Mesenchymal stem cell (in vitro differentiated cells and primary cell): ENCODE measurements around the gene RHBDF1.

Experiments used
- DNase-seq: peaks from one replicate; pipeline ENCODE4 v3.0.0-alpha.2; 2013
- H2AFZ ChIP-seq: one replicate; pipeline ENCODE4 v1.6.1; 2013; ENCODE audit warnings: low read depth, mild to moderate bottlenecking, control low read depth, inconsistent platforms, low read length, moderate library complexity
- H2AK5ac ChIP-seq: 2 replicates; pipeline ENCODE4 v1.6.1; 2013; ENCODE audit warnings: low read length, moderate library complexity, mild to moderate bottlenecking, inconsistent platforms; ENCODE audit not compliant: severe bottlenecking
- H2BK120ac ChIP-seq: one replicate; pipeline ENCODE4 v1.6.1; 2013; ENCODE audit warnings: low read depth, mild to moderate bottlenecking, inconsistent platforms, low read length, moderate library complexity
- H2BK12ac ChIP-seq, 2 experiments: one replicate each; pipeline ENCODE4 v1.6.1; 2013; ENCODE audit warnings: inconsistent platforms in 2 of 2, low read length in 2 of 2, mild to moderate bottlenecking in 2 of 2, moderate library complexity in 2 of 2, control low read depth in 1 of 2
- H2BK15ac ChIP-seq: one replicate; pipeline ENCODE4 v1.6.1; 2013; ENCODE audit warnings: mild to moderate bottlenecking, low read depth, inconsistent platforms; ENCODE audit not compliant: poor library complexity, severe bottlenecking
- H2BK5ac ChIP-seq: 2 replicates; pipeline ENCODE4 v1.6.1; 2013; ENCODE audit warnings: low read depth, mild to moderate bottlenecking, low read length, control low read depth, inconsistent platforms; ENCODE audit not compliant: poor library complexity, severe bottlenecking
- H3K14ac ChIP-seq, 2 experiments: one replicate each; pipeline ENCODE4 v1.6.1; 2013; ENCODE audit warnings: inconsistent platforms in 2 of 2, low read length in 2 of 2, control low read depth in 1 of 2, mild to moderate bottlenecking in 1 of 2, moderate library complexity in 1 of 2
- H3K18ac ChIP-seq, 2 experiments: one replicate each; pipeline ENCODE4 v1.6.1; 2013; ENCODE audit warnings: inconsistent platforms in 2 of 2, low read length in 2 of 2, control low read depth in 1 of 2, low read depth in 1 of 2, mild to moderate bottlenecking in 1 of 2
- H3K23ac ChIP-seq, 2 experiments: one replicate each; pipeline ENCODE4 v1.6.1; 2013; ENCODE audit warnings: inconsistent platforms in 2 of 2, low read length in 2 of 2, mild to moderate bottlenecking in 2 of 2, moderate library complexity in 2 of 2, control low read depth in 1 of 2
- H3K27ac ChIP-seq: 2 replicates; pipeline ENCODE4 v1.5.1; 2013; ENCODE audit warnings: mild to moderate bottlenecking, moderate library complexity, low read length, control low read depth, inconsistent platforms; ENCODE audit not compliant: poor library complexity, severe bottlenecking
- H3K27me3 ChIP-seq, 2 experiments: 2 replicates each; pipeline versions ENCODE4 v1.6.1 to v1.7.0; 2013; ENCODE audit warnings: low read length in 2 of 2, mild to moderate bottlenecking in 2 of 2, moderate library complexity in 2 of 2, control low read depth in 1 of 2, inconsistent platforms in 1 of 2; ENCODE audit not compliant: control insufficient read depth in 1 of 2, insufficient read depth in 1 of 2
- H3K36me3 ChIP-seq, 2 experiments: 2 replicates each; pipeline versions ENCODE4 v1.6.1 to v1.7.0; 2013; ENCODE audit warnings: low read length in 2 of 2, control low read depth in 1 of 2, inconsistent platforms in 1 of 2, low read depth in 1 of 2, mild to moderate bottlenecking in 1 of 2; ENCODE audit not compliant: insufficient read depth in 2 of 2, control insufficient read depth in 1 of 2
- H3K4ac ChIP-seq, 2 experiments: one replicate each; pipeline ENCODE4 v1.6.1; 2013; ENCODE audit warnings: inconsistent platforms in 2 of 2, low read length in 2 of 2, mild to moderate bottlenecking in 2 of 2, moderate library complexity in 2 of 2, control low read depth in 1 of 2, low read depth in 1 of 2
- H3K4me1 ChIP-seq: 2 replicates; pipeline ENCODE4 v1.6.1; 2013; ENCODE audit warnings: low read depth, low read length, control low read depth; ENCODE audit not compliant: control insufficient read depth, insufficient read depth
- H3K4me2 ChIP-seq: 2 replicates; pipeline ENCODE4 v1.6.1; 2013; ENCODE audit warnings: low read length, mild to moderate bottlenecking, inconsistent platforms; ENCODE audit not compliant: poor library complexity, severe bottlenecking
- H3K4me3 ChIP-seq, 2 experiments: 2 replicates each; pipeline versions ENCODE4 v1.5.1 to v1.7.0; 2013; ENCODE audit warnings: low read length in 2 of 2, mild to moderate bottlenecking in 2 of 2, control low read depth in 1 of 2, low read depth in 1 of 2; ENCODE audit not compliant: insufficient read depth in 1 of 2
- H3K79me1 ChIP-seq: replicated peaks from 2 replicates; pipeline ENCODE4 v1.6.1; 2013; ENCODE audit warnings: mild to moderate bottlenecking, control low read depth, low read length, inconsistent platforms; ENCODE audit not compliant: poor library complexity, severe bottlenecking
- H3K9ac ChIP-seq: 2 replicates; pipeline ENCODE4 v1.7.0; 2013; ENCODE audit warnings: mild to moderate bottlenecking, low read length, moderate library complexity
- H3K9me3 ChIP-seq: 2 replicates; pipeline ENCODE4 v1.7.0; 2013; ENCODE audit warnings: mild to moderate bottlenecking, low read length; ENCODE audit not compliant: control insufficient read depth
- H4K8ac ChIP-seq: one replicate; pipeline ENCODE4 v1.6.1; 2013; ENCODE audit warnings: inconsistent platforms, mild to moderate bottlenecking, low read length, moderate library complexity
- H4K91ac ChIP-seq: one replicate; pipeline ENCODE4 v1.6.1; 2013; ENCODE audit warnings: mild to moderate bottlenecking, low read length, inconsistent platforms
- WGBS: methylation state at CpG from one replicate; pipeline ENCODE4 v1.1.7; 2013; ENCODE audit warnings: mixed read lengths; 5-methylcytosine and 5-hydroxymethylcytosine counted together

The RHBDF1 gene

GRCh38 chr16:83060-83603 is 10.7 kb upstream of the RHBDF1 start:
- WGBS, result 99% methylated on average over 22 of the region's 31 CpGs
- Histone ChIP-seq H3K36me3 (peaks cover 66 to 70% of the 10 kb centered on the region in 2 experiments), H2BK15ac (no peak overlapping the region), H2AFZ (no peak overlapping the region), H3K4ac (no peak overlapping the region), H3K27me3 (no peaks in the 10 kb centered on the region), H2BK12ac (peak overlapping the region in 1 of 2 experiments; percentile 29), H3K27ac (peak overlapping the region; percentile 45), H3K23ac (no peak overlapping the region), H3K9ac (peak overlapping the region; percentile 29), H2BK5ac (no peak overlapping the region), H2BK120ac (no peak overlapping the region), H3K18ac (no peak overlapping the region), H4K8ac (no peak overlapping the region), H3K79me1 (peaks cover 17% of the 10 kb centered on the region), H4K91ac (peak overlapping the region; percentile 29), H3K9me3 (no peaks in the 10 kb centered on the region), H3K14ac (no peak overlapping the region), H3K4me2 (no peak overlapping the region), H3K4me1 (peaks cover 66% of the 10 kb centered on the region), H3K4me3 (no peak overlapping the region), H2AK5ac (peak overlapping the region; percentile 65)
- DNase-seq, result no peak

- peak overlapping the region in 1 of 2 experiments; percentile 26 for H3K23ac ChIP-seq
- DNase-seq, result peak; percentile 86
- peak overlapping the region in 1 of 2 experiments; percentile 88 for H3K4me3 ChIP-seq
- H3K9me3 ChIP-seq, result no peaks in the 10 kb centered on the region
- peak overlapping the region; percentile 8 for H2BK15ac ChIP-seq
- peaks cover 75% of the 10 kb centered on the region for H3K4me1 ChIP-seq
- peak overlapping the region; percentile 92 for H3K9ac ChIP-seq
- no peak overlapping the region for H2AFZ ChIP-seq
- peak overlapping the region; percentile 45 for H2AK5ac ChIP-seq
- no peaks in the 10 kb centered on the region for H3K27me3 ChIP-seq
- H3K14ac ChIP-seq, result peak overlapping the region in 1 of 2 experiments; percentile 97
- peak overlapping the region in 1 of 2 experiments; percentile 85 for H3K4ac ChIP-seq
- H2BK120ac ChIP-seq, result peak overlapping the region; percentile 42
- H3K36me3 ChIP-seq, result peaks cover 36 to 37% of the 10 kb centered on the region in 2 experiments
- 68% methylated on average over 32 of the region's 32 CpGs for whole genome bisulfite sequencing
- H3K18ac ChIP-seq, result peak overlapping the region; percentile 83 to 97
- H4K91ac ChIP-seq, result peak overlapping the region; percentile 94
- peak overlapping the region; percentile 69 for H3K27ac ChIP-seq
- no peak overlapping the region for H2BK5ac ChIP-seq
- H3K79me1 ChIP-seq, result peaks cover 10% of the 10 kb centered on the region
- H3K4me2 ChIP-seq, result peak overlapping the region; percentile 96
- peak overlapping the region in 1 of 2 experiments; percentile 69 for H2BK12ac ChIP-seq
- H4K8ac ChIP-seq, result peak overlapping the region; percentile 80
Measured at GRCh38 chr16:79151-80054, 7.0 kb upstream of the RHBDF1 start.

GRCh38 chr16:78444-79150 is 6.2 kb upstream of the RHBDF1 start:
- Histone ChIP-seq H3K27ac (peak overlapping the region; percentile 69), H3K9ac (peak overlapping the region; percentile 92), H3K23ac (peak overlapping the region in 1 of 2 experiments; percentile 96), H3K4ac (peak overlapping the region; percentile 85 to 95), H3K4me3 (peak overlapping the region; percentile 84 to 88), H2BK15ac (peak overlapping the region; percentile 90), H3K79me1 (peaks cover 10% of the 10 kb centered on the region), H4K8ac (peak overlapping the region; percentile 90), H3K18ac (peak overlapping the region; percentile 83 to 97), H3K27me3 (no peaks in the 10 kb centered on the region), H3K36me3 (peaks cover 28 to 37% of the 10 kb centered on the region in 2 experiments), H2BK12ac (peak overlapping the region; percentile 44 to 69), H3K4me1 (peaks cover 75% of the 10 kb centered on the region), H2BK120ac (peak overlapping the region; percentile 97), H3K9me3 (no peaks in the 10 kb centered on the region), H2AK5ac (peak overlapping the region; percentile 45), H3K4me2 (peak overlapping the region; percentile 96), H4K91ac (peak overlapping the region; percentile 94), H2AFZ (no peak overlapping the region), H3K14ac (peak overlapping the region in 1 of 2 experiments; percentile 97), H2BK5ac (peak overlapping the region; percentile 82)
- WGBS, result 15% methylated on average over 36 of the region's 36 CpGs
- peak; percentile 66 for DNase-seq
